CD14-positive monocyte (primary cell): ENCODE data around the gene VIPR1. TPM values are rescaled to one million over a fixed set of nuclear protein-coding genes. Genes with fewer than 3 reads are reported as not detected.

Experiments
- DNase-seq, 3 donors: peaks; one replicate each; pipeline ENCODE4 v3.0.0-alpha.2; 2011 to 2022
- H2AFZ ChIP-seq: 2 replicates; pipeline ENCODE4 v1.6.0; 2012; ENCODE audit warnings: mild to moderate bottlenecking, low read depth, low read length, inconsistent platforms; ENCODE audit not compliant: insufficient read depth, poor library complexity, severe bottlenecking
- H3K27ac ChIP-seq, 2 donors: 1 replicate in 1 of 2; 2 replicates in 1 of 2; pipeline ENCODE4 v1.5.1; 2012 to 2013; ENCODE audit warnings: low read length in 2 of 2, control low read depth in 1 of 2, inconsistent platforms in 1 of 2, low read depth in 1 of 2, mild to moderate bottlenecking in 1 of 2
- H3K27me3 ChIP-seq, 2 donors: one replicate each; pipeline versions ENCODE4 v1.6.0 to v1.6.1; 2011 to 2013; ENCODE audit warnings: low read length in 2 of 2; ENCODE audit not compliant: control insufficient read depth in 2 of 2, insufficient read depth in 2 of 2
- H3K36me3 ChIP-seq, 2 donors: replicated peaks in 1 of 2; 1 replicate in 1 of 2; 2 replicates in 1 of 2; pipeline versions ENCODE4 v1.5.1 to v1.6.1; 2012 to 2013; ENCODE audit warnings: low read length in 2 of 2, control low read depth in 1 of 2, inconsistent platforms in 1 of 2, mild to moderate bottlenecking in 1 of 2; ENCODE audit not compliant: insufficient read depth in 2 of 2, control insufficient read depth in 1 of 2
- H3K4me1 ChIP-seq, 2 donors: 1 replicate in 1 of 2; 2 replicates in 1 of 2; pipeline versions ENCODE4 v1.5.1 to v1.6.1; 2012 to 2013; ENCODE audit warnings: low read length in 2 of 2, control low read depth in 1 of 2, inconsistent platforms in 1 of 2, mild to moderate bottlenecking in 1 of 2, moderate library complexity in 1 of 2; ENCODE audit not compliant: insufficient read depth in 2 of 2, control insufficient read depth in 1 of 2
- H3K4me2 ChIP-seq: replicated peaks from 2 replicates; pipeline ENCODE3; 2012; ENCODE audit warnings: low read length, moderate library complexity, mild to moderate bottlenecking; ENCODE audit not compliant: poor library complexity, severe bottlenecking; ENCODE audit errors: extremely low read depth
- H3K4me3 ChIP-seq, 3 experiments: fragments of 200-600 bp in 1 of 3; sonication (generic) in 1 of 3; replicated peaks in 1 of 3; 1 replicate in 2 of 3; 2 replicates in 1 of 3; pipeline ENCODE4 v1.5.1; 2011 to 2013; ENCODE audit warnings: low read length in 3 of 3, mild to moderate bottlenecking in 3 of 3, control low read depth in 2 of 3, low read depth in 2 of 3, inconsistent platforms in 1 of 3, moderate library complexity in 1 of 3
- H3K79me2 ChIP-seq: 2 replicates; pipeline ENCODE4 v1.6.0; 2012; ENCODE audit warnings: mild to moderate bottlenecking, control low read depth, inconsistent platforms, low read length, moderate library complexity; ENCODE audit not compliant: insufficient read depth
- H3K9ac ChIP-seq: 2 replicates; pipeline ENCODE4 v1.6.0; 2017; ENCODE audit warnings: low read length, mild to moderate bottlenecking; ENCODE audit not compliant: insufficient read depth, poor library complexity, severe bottlenecking
- H3K9me3 ChIP-seq, 2 donors: replicated peaks in 1 of 2; 1 replicate in 1 of 2; 2 replicates in 1 of 2; pipeline versions ENCODE4 v1.5.1 to v1.6.1; 2012 to 2013; ENCODE audit warnings: low read length in 2 of 2, control low read depth in 1 of 2; ENCODE audit not compliant: control insufficient read depth in 1 of 2, insufficient read depth in 1 of 2
- H4K20me1 ChIP-seq: 2 replicates; pipeline ENCODE4 v1.6.0; 2012; ENCODE audit warnings: mild to moderate bottlenecking, low read length, control low read depth, moderate library complexity; ENCODE audit not compliant: insufficient read depth
- H3K27ac Mint-ChIP-seq, 7 donors: one replicate each; pipeline ENCODE4 v1.8.0; 2020; ENCODE audit warnings: mild to moderate bottlenecking in 7 of 7, mixed read lengths in 7 of 7, moderate library complexity in 6 of 7, inconsistent platforms in 2 of 7
- H3K27me3 Mint-ChIP-seq, 3 donors: one replicate each; pipeline ENCODE4 v1.8.0; 2021 to 2022; ENCODE audit warnings: low read depth in 3 of 3, mild to moderate bottlenecking in 3 of 3, mixed read lengths in 3 of 3, moderate library complexity in 3 of 3, inconsistent platforms in 1 of 3
- H3K36me3 Mint-ChIP-seq, 2 donors: one replicate each; pipeline ENCODE4 v1.8.0; 2020; ENCODE audit warnings: mixed read lengths in 2 of 2, inconsistent platforms in 1 of 2, mild to moderate bottlenecking in 1 of 2
- H3K4me1 Mint-ChIP-seq: one replicate; pipeline ENCODE4 v1.8.0; 2020; ENCODE audit warnings: mild to moderate bottlenecking, mixed read lengths
- H3K4me3 Mint-ChIP-seq, 2 donors: one replicate each; pipeline ENCODE4 v1.8.0; 2020; ENCODE audit warnings: mild to moderate bottlenecking in 2 of 2, mixed read lengths in 2 of 2, moderate library complexity in 1 of 2
- H3K9me3 Mint-ChIP-seq, 7 donors: one replicate each; pipeline ENCODE4 v1.8.0; 2020 to 2022; ENCODE audit warnings: mixed read lengths in 7 of 7, mild to moderate bottlenecking in 6 of 7, moderate library complexity in 6 of 7, inconsistent platforms in 2 of 7
- WGBS: methylation state at CpG from one replicate; pipeline ENCODE4 v1.1.5; 2013; ENCODE audit warnings: missing lambda C conversion rate; ENCODE audit not compliant: insufficient coverage; 5-methylcytosine and 5-hydroxymethylcytosine counted together
- intact Hi-C, 2 donors: fragments of 100-400 bp; cut with micrococcal nuclease; formaldehyde crosslinking; loops; one replicate each; pipeline versions ENCODE4 v1.15.0 to v1.15.1; 2023
- polyA plus RNA-seq, 3 donors: library from polyadenylated mRNA; depleted of rRNA in 1 of 3; unstranded in 2 of 3; stranded (reverse) in 1 of 3; fragments of 300-500 nt in 2 of 3; fragments of >200 nt in 1 of 3; fragmentation: Illumina TruSeq in 2 of 3; gene quantifications; 1 replicate in 2 of 3; 2 replicates in 1 of 3; pipeline ENCODE4 v1.2.3, GENCODE V29; 2012 to 2021
- TF ChIP-seq, protein P1 (sequence below): fragments of 200-600 bp; IDR thresholded peaks from one replicate; pipeline ENCODE4 v1.8.0; 2022; ENCODE audit warnings: antibody characterized with exemption, mild to moderate bottlenecking

The VIPR1 gene
- polyA plus RNA-seq, 3 donors = 15.5 to 80.9 (median 16.0) TPM

DNA sequence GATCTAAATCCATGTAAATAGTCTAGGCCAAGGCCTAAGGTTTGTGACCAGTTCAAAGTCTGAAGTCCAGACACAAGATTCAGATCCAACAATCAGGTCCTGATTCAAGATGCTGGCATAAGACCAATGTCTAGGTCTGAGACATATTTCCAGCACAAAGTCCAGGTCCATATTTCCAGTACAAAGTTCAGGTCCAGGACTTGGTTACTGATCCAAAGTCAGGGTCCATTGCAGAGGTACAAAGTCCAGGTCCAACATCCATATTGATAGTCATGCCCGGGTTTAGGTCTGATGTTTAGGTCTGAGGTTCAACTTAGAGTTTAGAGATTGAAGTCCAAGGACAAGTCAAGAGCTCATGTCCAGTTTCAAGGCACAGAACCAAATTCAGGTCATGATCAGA is 39.4 kb upstream of the VIPR1 start:
- no peak overlapping the region for H3K27ac Mint-ChIP-seq
- DNase-seq = no peak
- no peak overlapping the region for H3K4me2 ChIP-seq
- WGBS = 92% methylated on average over 1 of the region's 1 CpG
- peaks cover 2 to 3% (median 2%) of the 10 kb centered on the region in 3 donors for H3K27me3 Mint-ChIP-seq
- peaks cover 0 to 3% (median 0%) of the 10 kb centered on the region in 7 donors for H3K9me3 Mint-ChIP-seq
- H3K36me3 ChIP-seq = no peaks in the 10 kb centered on the region
- no peaks in the 10 kb centered on the region for H4K20me1 ChIP-seq
- intact Hi-C loops = no loop called here
- no peaks in the 10 kb centered on the region for H3K4me1 Mint-ChIP-seq
- H3K36me3 Mint-ChIP-seq = no peaks in the 10 kb centered on the region
- TF ChIP-seq, protein P1, sequence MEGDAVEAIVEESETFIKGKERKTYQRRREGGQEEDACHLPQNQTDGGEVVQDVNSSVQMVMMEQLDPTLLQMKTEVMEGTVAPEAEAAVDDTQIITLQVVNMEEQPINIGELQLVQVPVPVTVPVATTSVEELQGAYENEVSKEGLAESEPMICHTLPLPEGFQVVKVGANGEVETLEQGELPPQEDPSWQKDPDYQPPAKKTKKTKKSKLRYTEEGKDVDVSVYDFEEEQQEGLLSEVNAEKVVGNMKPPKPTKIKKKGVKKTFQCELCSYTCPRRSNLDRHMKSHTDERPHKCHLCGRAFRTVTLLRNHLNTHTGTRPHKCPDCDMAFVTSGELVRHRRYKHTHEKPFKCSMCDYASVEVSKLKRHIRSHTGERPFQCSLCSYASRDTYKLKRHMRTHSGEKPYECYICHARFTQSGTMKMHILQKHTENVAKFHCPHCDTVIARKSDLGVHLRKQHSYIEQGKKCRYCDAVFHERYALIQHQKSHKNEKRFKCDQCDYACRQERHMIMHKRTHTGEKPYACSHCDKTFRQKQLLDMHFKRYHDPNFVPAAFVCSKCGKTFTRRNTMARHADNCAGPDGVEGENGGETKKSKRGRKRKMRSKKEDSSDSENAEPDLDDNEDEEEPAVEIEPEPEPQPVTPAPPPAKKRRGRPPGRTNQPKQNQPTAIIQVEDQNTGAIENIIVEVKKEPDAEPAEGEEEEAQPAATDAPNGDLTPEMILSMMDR = no peak
- H3K9me3 ChIP-seq = no peaks in the 10 kb centered on the region
- peaks cover 0 to 2% of the 10 kb centered on the region in 2 donors for H3K27me3 ChIP-seq
- H3K4me3 ChIP-seq = no peak overlapping the region
- H2AFZ ChIP-seq = no peak overlapping the region
- no peak overlapping the region for H3K4me3 Mint-ChIP-seq
- H3K27ac ChIP-seq = no peak overlapping the region
- H3K4me1 ChIP-seq = no peaks in the 10 kb centered on the region
- no peaks in the 10 kb centered on the region for H3K79me2 ChIP-seq
- no peak overlapping the region for H3K9ac ChIP-seq

DNA sequence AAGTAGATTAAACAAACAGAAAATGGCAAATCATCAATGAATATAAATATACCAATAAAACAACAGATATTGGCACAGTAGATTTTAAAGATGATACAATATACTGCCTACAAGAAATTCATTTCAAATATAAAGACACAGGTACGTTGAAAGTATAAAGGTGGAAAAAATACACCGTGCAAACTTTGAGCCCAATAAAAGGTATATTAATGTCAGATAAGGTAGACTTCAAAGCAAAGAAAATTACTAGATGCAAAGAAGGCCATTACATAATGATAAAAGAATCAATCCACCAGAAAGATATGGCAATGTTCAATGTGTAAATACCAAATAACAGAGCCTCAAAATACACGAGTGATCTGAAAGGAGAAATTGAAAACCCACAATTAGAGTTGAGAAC is 34.3 kb upstream of the VIPR1 start:
- peaks cover 0 to 3% (median 0%) of the 10 kb centered on the region in 7 donors for H3K9me3 Mint-ChIP-seq
- TF ChIP-seq, protein P1 = no peak

More for the DNA sequence above, 34.3 kb upstream of the VIPR1 start:
- Histone ChIP-seq H3K4me1 (no peaks in the 10 kb centered on the region), H3K4me2 (no peak overlapping the region), H4K20me1 (no peaks in the 10 kb centered on the region), H3K79me2 (no peaks in the 10 kb centered on the region), H3K9ac (no peak overlapping the region), H3K9me3 (no peaks in the 10 kb centered on the region), H3K27me3 (no peaks in the 10 kb centered on the region), H3K36me3 (no peaks in the 10 kb centered on the region), H2AFZ (no peak overlapping the region), H3K27ac (no peak overlapping the region), H3K4me3 (no peak overlapping the region)
- H3K36me3 Mint-ChIP-seq = no peaks in the 10 kb centered on the region
- intact Hi-C loops = no loop called here
- no peaks in the 10 kb centered on the region for H3K4me1 Mint-ChIP-seq
- H3K27me3 Mint-ChIP-seq = peaks cover under 1 to 11% (median 10%) of the 10 kb centered on the region in 3 donors
- no CpG with 5 or more reads among the region's 3 CpGs for WGBS
- H3K27ac Mint-ChIP-seq = no peak overlapping the region
- no peak overlapping the region for H3K4me3 Mint-ChIP-seq
- DNase-seq = no peak
